Thyroid gland (tissue), 4 donors: Measurements from ENCODE around the gene PKD1. TPM values are rescaled to one million over a fixed set of nuclear protein-coding genes. Genes with fewer than 3 reads are reported as not detected.

Source experiments
- DNase-seq, 2 donors: peaks; one replicate each; pipeline ENCODE4 v3.0.0-alpha.2; 2019
- H3K27ac ChIP-seq, 3 donors: fragments of 200-600 bp; sonication (generic); 1 replicate in 2 of 3; 2 replicates in 1 of 3; pipeline ENCODE4 v1.5.1; 2016 to 2019; ENCODE audit warnings: mild to moderate bottlenecking in 1 of 3, moderate library complexity in 1 of 3
- H3K27me3 ChIP-seq: fragments of 200-600 bp; sonication (generic); one replicate; pipeline ENCODE4 v1.5.1; 2019
- H3K36me3 ChIP-seq, 2 donors: fragments of 200-600 bp; sonication (generic); one replicate each; pipeline ENCODE4 v1.5.1; 2016 to 2019
- H3K4me1 ChIP-seq, 2 donors: fragments of 200-600 bp; sonication (generic); one replicate each; pipeline ENCODE4 v1.5.1; 2017 to 2019
- H3K4me3 ChIP-seq, 3 donors: fragments of 200-600 bp; sonication (generic); replicated peaks in 1 of 3; 1 replicate in 2 of 3; 2 replicates in 1 of 3; pipeline ENCODE4 v1.5.1; 2016; ENCODE audit warnings: mild to moderate bottlenecking in 1 of 3
- H3K9me3 ChIP-seq: fragments of 200-600 bp; sonication (generic); one replicate; pipeline ENCODE4 v1.5.1; 2017
- CTCF ChIP-seq, 6 experiments: fragments of 200-600 bp in 3 of 6; fragments of 450-650 bp in 3 of 6; sonication (generic) in 3 of 6; IDR thresholded peaks; one replicate each; pipeline ENCODE4 v1.5.1; 2016 to 2019; ENCODE audit warnings: antibody characterized with exemption in 6 of 6, mild to moderate bottlenecking in 2 of 6, inconsistent platforms in 1 of 6, moderate library complexity in 1 of 6
- POLR2A ChIP-seq, 2 donors: fragments of 450-650 bp; IDR thresholded peaks; one replicate each; pipeline ENCODE4 v1.6.1; 2017; ENCODE audit warnings: antibody characterized with exemption in 2 of 2, mild to moderate bottlenecking in 2 of 2, moderate library complexity in 1 of 2
- WGBS, 2 donors: methylation state at CpG; one replicate each; pipeline ENCODE4 v1.1.5; 2017; 5-methylcytosine and 5-hydroxymethylcytosine counted together
- intact Hi-C: fragments of 100-400 bp; cut with DNase I; formaldehyde crosslinking; loops from one replicate; pipeline ENCODE4 v1.15.1; 2023
- total RNA-seq, 4 donors: library from RNA; depleted of rRNA; stranded (reverse); fragments of >200 nt; gene quantifications; one replicate each; pipeline ENCODE4 v1.2.3, GENCODE V29; 2016

Gene PKD1
- total RNA-seq, 4 donors from 2014 or later, result 66.9 to 153 (median 87.7) TPM

GRCh38 chr16:2045965-2046892 is 89.5 kb downstream of the PKD1 start:
- peaks cover 36 to 53% of the 10 kb centered on the region in 2 donors for H3K4me1 ChIP-seq
- peak overlapping the region in 2 of 3 donors; percentile 66 to 77 for H3K27ac ChIP-seq
- H3K36me3 ChIP-seq, result peaks cover 0 to 5% of the 10 kb centered on the region in 2 donors
- no peak overlapping the region for H3K4me3 ChIP-seq
- no peaks in the 10 kb centered on the region for H3K9me3 ChIP-seq
- intact Hi-C loops, result loop anchor here (2.0 kb wide), 1 partner anchor 19 kb away; the partner anchor contains the start of gene NHERF2
- no peak for TF ChIP-seq POLR2A (IDR thresholded peaks at IDR 0.05)
- TF ChIP-seq CTCF (IDR thresholded peaks at IDR 0.05), result no peak
- no peaks in the 10 kb centered on the region for H3K27me3 ChIP-seq
- 90% methylated on average over 12 to 21 of the region's 21 CpGs for WGBS, 2 donors
- DNase-seq, result no peak

- Histone ChIP-seq H3K36me3 (no peaks in the 10 kb centered on the region), H3K27me3 (no peaks in the 10 kb centered on the region), H3K27ac (peak overlapping the region in 2 of 3 donors; percentile 5 to 82), H3K9me3 (no peaks in the 10 kb centered on the region), H3K4me1 (peaks cover 45 to 70% of the 10 kb centered on the region in 2 donors), H3K4me3 (no peak overlapping the region)
- intact Hi-C loops, result loop anchor here (2.0 kb wide), 1 partner anchor 18 kb away; the partner anchor contains the start of gene NHERF2
- no peak for TF ChIP-seq POLR2A (IDR thresholded peaks at IDR 0.05)
- TF ChIP-seq CTCF (IDR thresholded peaks at IDR 0.05), result no peak
- WGBS, 2 donors, result 85 to 93% methylated on average over 3 to 22 of the region's 22 CpGs
- no peak for DNase-seq
These were observed 91.2 kb downstream of the PKD1 start for GRCh38 chr16:2044541-2044940.

DNA sequence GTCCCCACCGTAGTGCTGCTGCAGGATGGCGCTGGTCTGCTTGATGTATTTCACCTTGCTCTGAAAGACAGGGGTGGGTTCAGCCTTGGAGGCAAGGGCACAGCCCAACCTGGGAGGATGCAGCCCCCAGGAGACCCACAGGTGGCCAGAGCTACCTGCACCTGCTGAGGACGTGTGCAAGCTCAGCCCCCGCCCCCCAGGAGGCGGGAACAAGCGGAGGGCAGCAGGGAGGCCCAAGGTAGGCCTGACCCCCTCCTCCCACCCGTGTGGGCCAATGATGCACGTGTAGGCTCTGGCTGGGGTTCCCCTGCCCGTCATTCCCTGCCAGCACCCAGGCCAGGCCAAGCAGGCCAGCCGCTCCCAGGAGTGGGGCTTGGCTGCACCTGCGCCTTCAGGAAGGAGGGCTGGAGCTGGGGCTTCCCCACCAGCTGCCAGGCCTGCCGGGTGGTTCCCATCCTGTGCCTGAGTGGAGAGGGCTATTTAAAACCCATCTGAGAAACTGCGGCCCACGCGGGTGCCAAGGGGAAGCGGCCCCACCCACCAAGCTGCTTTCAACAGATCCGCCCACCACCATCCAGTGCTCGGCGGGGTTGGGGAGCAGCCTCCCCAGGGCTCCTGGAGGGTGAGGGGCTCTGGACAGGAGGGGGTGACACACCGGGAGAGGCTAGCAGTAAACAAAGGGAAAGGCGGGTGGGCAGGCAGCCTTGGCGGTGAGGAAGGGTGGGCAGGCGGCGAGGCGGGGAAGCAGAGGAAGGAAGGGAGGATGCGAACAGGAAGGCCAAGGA is 91.8 kb downstream of the PKD1 start:
- no peaks in the 10 kb centered on the region for H3K27me3 ChIP-seq
- no peaks in the 10 kb centered on the region for H3K9me3 ChIP-seq
- DNase-seq, result peak in 1 of 2 donors; percentile 56
- H3K4me3 ChIP-seq, result no peak overlapping the region
- WGBS, 2 donors, result 78 to 95% methylated on average over 12 to 16 of the region's 26 CpGs
- intact Hi-C loops, result loop anchor here (2.0 kb wide), 1 partner anchor 17 kb away; the partner anchor contains the start of gene NHERF2
- no peak for TF ChIP-seq POLR2A (IDR thresholded peaks at IDR 0.05)
- TF ChIP-seq CTCF (IDR thresholded peaks at IDR 0.05), result no peak
- no peaks in the 10 kb centered on the region for H3K36me3 ChIP-seq
- peak overlapping the region in 2 of 3 donors; percentile 82 to 97 for H3K27ac ChIP-seq
- H3K4me1 ChIP-seq, result peaks cover 45 to 73% of the 10 kb centered on the region in 2 donors

- Histone ChIP-seq H3K27ac (peak overlapping the region; percentile 54 to 97 (median 82)), H3K4me1 (peaks cover 38 to 74% of the 10 kb centered on the region in 2 donors), H3K4me3 (no peak overlapping the region), H3K36me3 (no peaks in the 10 kb centered on the region), H3K27me3 (no peaks in the 10 kb centered on the region), H3K9me3 (no peaks in the 10 kb centered on the region)
- peak; percentile 55 to 56 for DNase-seq
- no peak for TF ChIP-seq CTCF (IDR thresholded peaks at IDR 0.05)
- TF ChIP-seq POLR2A (IDR thresholded peaks at IDR 0.05), result no peak
- intact Hi-C loops, result no loop called here
- 72 to 89% methylated on average over 11 of the region's 11 CpGs for WGBS, 2 donors
These were observed 92.6 kb downstream of the PKD1 start for GRCh38 chr16:2042986-2043666.
